Glutamatergic neuron (in vitro differentiated cells): ENCODE data around the gene STXBP1. TPM values are rescaled to one million over a fixed set of nuclear protein-coding genes. Genes with fewer than 3 reads are reported as not detected.

Experiments used
- DNase-seq: peaks from one replicate; pipeline ENCODE4 v3.0.0; 2022
- H3K27ac Mint-ChIP-seq: one replicate; pipeline ENCODE4 v1.8.0; 2020; ENCODE audit warnings: mild to moderate bottlenecking, mixed read lengths, inconsistent platforms; ENCODE audit not compliant: unreplicated experiment
- H3K27me3 Mint-ChIP-seq: one replicate; pipeline ENCODE4 v1.8.0; 2020; ENCODE audit warnings: mild to moderate bottlenecking, moderate library complexity, mixed read lengths, inconsistent platforms; ENCODE audit not compliant: unreplicated experiment
- H3K36me3 Mint-ChIP-seq: one replicate; pipeline ENCODE4 v1.8.0; 2020; ENCODE audit warnings: mild to moderate bottlenecking, mixed read lengths, inconsistent platforms; ENCODE audit not compliant: unreplicated experiment
- H3K4me1 Mint-ChIP-seq: one replicate; pipeline ENCODE4 v1.8.0; 2020; ENCODE audit warnings: mild to moderate bottlenecking, low read depth, mixed read lengths, inconsistent platforms; ENCODE audit not compliant: unreplicated experiment
- H3K4me3 Mint-ChIP-seq: one replicate; pipeline ENCODE4 v1.8.0; 2020; ENCODE audit warnings: mild to moderate bottlenecking, mixed read lengths, inconsistent platforms; ENCODE audit not compliant: unreplicated experiment
- H3K9me3 Mint-ChIP-seq: one replicate; pipeline ENCODE4 v1.8.0; 2020; ENCODE audit warnings: mild to moderate bottlenecking, moderate library complexity, mixed read lengths, inconsistent platforms; ENCODE audit not compliant: unreplicated experiment
- CTCF ChIP-seq: fragments of 200-600 bp; sonication (generic); IDR thresholded peaks from one replicate; pipeline ENCODE4 v1.5.0; 2021; ENCODE audit not compliant: partially characterized antibody, unreplicated experiment
- total RNA-seq: library from RNA; stranded (reverse); fragmentation: NEBNext Ultra II Directional; extraction: Animal tissue kit (Norgen Biotek cat#: 25700); gene quantifications from one replicate; pipeline ENCODE4 v1.2.1, GENCODE V29; 2021; ENCODE audit not compliant: unreplicated experiment

Gene STXBP1
- total RNA-seq, 1 donor from 2014 or later = 402 TPM

- peak; percentile 11 for DNase-seq
- no peak overlapping the region for H3K27ac Mint-ChIP-seq
- no peaks in the 10 kb centered on the region for H3K36me3 Mint-ChIP-seq
- no peak overlapping the region for H3K4me3 Mint-ChIP-seq
- H3K9me3 Mint-ChIP-seq = peaks cover 4% of the 10 kb centered on the region
- peaks cover 2% of the 10 kb centered on the region for H3K4me1 Mint-ChIP-seq
- peaks cover 2% of the 10 kb centered on the region for H3K27me3 Mint-ChIP-seq
- no peak for TF ChIP-seq CTCF
Observed at GRCh38 chr9:127730262-127730661, 118.2 kb downstream of the STXBP1 start.

GRCh38 chr9:127730799-127731410, 118.8 kb downstream of the STXBP1 start:
- H3K9me3 Mint-ChIP-seq = peaks cover 4% of the 10 kb centered on the region
- no peak overlapping the region for H3K4me3 Mint-ChIP-seq
- no peak for DNase-seq
- no peak for TF ChIP-seq CTCF
- peaks cover 3% of the 10 kb centered on the region for H3K4me1 Mint-ChIP-seq
- H3K27me3 Mint-ChIP-seq = peaks cover 2% of the 10 kb centered on the region
- no peak overlapping the region for H3K27ac Mint-ChIP-seq
- no peaks in the 10 kb centered on the region for H3K36me3 Mint-ChIP-seq

- TF ChIP-seq CTCF = no peak
- Mint-ChIP-seq H3K9me3 (peaks cover 4% of the 10 kb centered on the region), H3K4me1 (peaks cover 3% of the 10 kb centered on the region), H3K27me3 (peaks cover 2% of the 10 kb centered on the region), H3K27ac (no peak overlapping the region), H3K4me3 (no peak overlapping the region), H3K36me3 (no peaks in the 10 kb centered on the region)
- no peak for DNase-seq
Observed at GRCh38 chr9:127731938-127732337, 119.9 kb downstream of the STXBP1 start.

- Mint-ChIP-seq H3K27me3 (peaks cover 4% of the 10 kb centered on the region), H3K4me3 (peak overlapping the region; percentile 32), H3K9me3 (peaks cover 4% of the 10 kb centered on the region), H3K27ac (no peak overlapping the region), H3K4me1 (peaks cover 2% of the 10 kb centered on the region), H3K36me3 (no peaks in the 10 kb centered on the region)
- DNase-seq = no peak
- TF ChIP-seq CTCF = no peak
Observed at GRCh38 chr9:127732444-127732843, 120.4 kb downstream of the STXBP1 start.

GRCh38 chr9:127733614-127734013, 121.5 kb downstream of the STXBP1 start:
- no peak for TF ChIP-seq CTCF
- Mint-ChIP-seq H3K27me3 (peaks cover 6% of the 10 kb centered on the region), H3K9me3 (peaks cover 4% of the 10 kb centered on the region), H3K4me1 (peaks cover 4% of the 10 kb centered on the region), H3K27ac (peak overlapping the region; percentile 50), H3K4me3 (no peak overlapping the region), H3K36me3 (peaks cover 5% of the 10 kb centered on the region)
- no peak for DNase-seq
